ENCODE measurements around the gene ANXA11.

GRCh38 chr10:80168162-80168511 lies 37.2 kb downstream of the ANXA11 start:
- TF ChIP-seq POLR2AphosphoS5 (IDR thresholded peaks at IDR 0.05) (no peak), POLR2A (IDR thresholded peaks at IDR 0.05) (no peak), CTCF (IDR thresholded peaks at IDR 0.05) (no peak), EP300 (IDR thresholded peaks at IDR 0.05) (no peak)
